Embryonic facial prominence (tissue), 1 donor: ENCODE data around the gene SSR1.
"Not testable (repeated sequence)": the region's sequence is repeated elsewhere in the genome, so short reads cannot be mapped to it uniquely, and the experiment has no call there.

Source experiments
- DNase-seq: peaks from one replicate; pipeline ENCODE4 v3.0.0-alpha.2; 2016; ENCODE audit errors: extremely low spot score

SSR1 gene

DNA sequence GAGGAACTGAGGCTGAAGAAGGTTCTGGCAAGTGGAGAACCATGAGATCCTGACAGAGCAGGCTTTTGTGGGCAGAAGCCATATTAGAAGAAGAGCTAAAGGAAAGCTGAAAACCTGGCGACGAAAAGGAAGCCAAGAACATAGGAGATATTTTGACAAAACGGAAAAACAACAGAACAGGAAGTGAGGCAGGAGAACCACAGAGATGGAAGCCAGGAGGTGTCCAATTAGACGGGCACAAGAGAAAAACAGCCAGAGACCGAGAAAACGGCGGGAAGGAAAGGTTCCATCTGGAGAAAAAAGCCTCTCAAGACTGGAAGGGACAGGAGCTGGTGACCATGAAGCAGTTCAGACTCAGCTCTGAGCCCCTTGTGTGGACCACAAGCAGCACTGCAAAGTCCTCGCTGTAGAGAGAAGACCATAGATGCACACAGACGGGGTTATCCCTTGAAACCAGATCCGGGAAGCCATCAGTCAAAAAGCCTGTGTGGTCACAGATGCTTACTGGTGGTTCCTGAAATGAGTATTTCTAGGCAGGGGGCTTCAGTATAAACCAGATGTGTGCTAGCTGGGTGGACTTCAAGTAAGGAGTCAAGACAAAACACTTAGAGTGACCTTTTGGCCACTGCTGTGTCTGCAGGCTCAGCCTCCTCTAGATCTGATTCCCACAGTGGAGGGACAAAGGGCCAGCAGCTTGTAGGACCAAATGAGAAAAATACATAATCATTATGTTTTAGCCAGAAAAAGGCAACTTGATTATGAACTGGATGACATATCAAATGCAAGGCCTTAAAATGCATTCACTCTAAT lies 30.7 kb downstream of the SSR1 start:
- DNase-seq: no peak

DNA sequence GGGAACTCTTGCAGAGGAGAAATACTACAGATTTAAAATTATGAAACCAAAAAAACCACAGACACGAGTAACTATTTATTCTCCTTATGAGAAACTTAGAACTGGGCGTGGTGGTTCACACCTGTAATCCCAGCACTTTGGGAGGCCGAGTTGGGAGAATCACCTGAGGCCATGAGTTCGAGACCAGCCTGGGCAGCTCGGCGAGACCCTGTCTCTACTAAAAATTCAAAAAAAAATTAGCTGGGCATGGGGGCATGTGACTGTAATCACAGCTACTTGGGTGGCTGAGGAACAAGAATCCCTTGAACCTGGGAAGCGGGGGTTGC lies 36.8 kb downstream of the SSR1 start:
- no peak for DNase-seq

DNA sequence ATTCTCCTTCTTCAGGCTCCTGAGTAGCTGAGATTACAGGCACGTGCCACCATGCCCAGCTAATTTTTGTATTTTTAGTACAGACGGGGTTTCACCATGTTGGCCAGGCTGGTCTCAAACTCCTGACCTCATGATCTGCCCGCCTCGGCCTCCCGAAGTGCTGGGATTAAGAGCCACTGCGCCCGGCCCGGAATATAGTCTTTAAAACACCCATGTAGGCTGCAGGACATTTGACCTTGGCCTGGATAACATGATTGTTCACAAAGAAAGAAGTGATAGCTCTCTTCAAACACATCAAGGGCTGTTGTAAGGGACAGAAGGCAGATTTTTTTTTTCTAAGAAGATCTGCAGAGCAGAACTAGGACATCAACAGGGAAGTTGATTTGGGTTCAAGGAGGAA lies 38.5 kb downstream of the SSR1 start:
- not testable (repeated sequence) for DNase-seq

DNA sequence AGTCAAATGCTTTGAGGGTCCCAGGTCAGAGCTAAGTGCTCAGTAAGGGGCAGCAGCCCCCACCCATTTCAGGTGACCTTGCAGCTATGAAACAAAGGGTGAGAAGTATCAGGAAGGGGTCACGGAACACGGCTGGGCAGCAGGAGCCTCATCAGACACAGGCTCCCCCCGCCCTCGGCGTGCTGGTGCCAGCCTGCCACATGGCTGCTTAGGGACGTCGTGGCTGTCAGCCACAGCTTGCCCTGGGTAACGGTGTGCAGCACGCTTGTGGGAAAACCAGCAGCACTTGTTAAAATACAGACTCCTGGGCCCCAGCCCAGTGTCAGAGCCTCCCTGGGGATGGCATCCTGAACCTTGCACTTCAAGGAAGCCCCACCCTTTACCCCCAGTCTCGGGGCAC lies 39.3 kb downstream of the SSR1 start:
- DNase-seq: no peak

DNA sequence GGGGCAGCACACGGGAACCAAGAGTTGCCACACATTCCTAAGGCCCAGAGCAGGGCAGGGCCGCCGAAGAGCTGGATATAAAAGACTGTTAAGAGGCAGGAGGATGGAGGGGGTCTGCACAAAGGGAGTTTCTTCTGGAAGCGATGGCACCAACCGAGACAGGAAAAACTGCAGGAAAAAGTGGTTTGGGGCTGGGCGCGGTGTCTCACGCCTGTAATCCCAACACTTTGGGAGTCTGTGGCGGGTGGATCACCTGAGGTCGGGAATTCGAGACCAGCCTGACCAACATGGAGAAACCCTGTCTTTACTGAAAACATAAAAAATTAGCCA lies 41.8 kb downstream of the SSR1 start:
- no peak for DNase-seq

DNA sequence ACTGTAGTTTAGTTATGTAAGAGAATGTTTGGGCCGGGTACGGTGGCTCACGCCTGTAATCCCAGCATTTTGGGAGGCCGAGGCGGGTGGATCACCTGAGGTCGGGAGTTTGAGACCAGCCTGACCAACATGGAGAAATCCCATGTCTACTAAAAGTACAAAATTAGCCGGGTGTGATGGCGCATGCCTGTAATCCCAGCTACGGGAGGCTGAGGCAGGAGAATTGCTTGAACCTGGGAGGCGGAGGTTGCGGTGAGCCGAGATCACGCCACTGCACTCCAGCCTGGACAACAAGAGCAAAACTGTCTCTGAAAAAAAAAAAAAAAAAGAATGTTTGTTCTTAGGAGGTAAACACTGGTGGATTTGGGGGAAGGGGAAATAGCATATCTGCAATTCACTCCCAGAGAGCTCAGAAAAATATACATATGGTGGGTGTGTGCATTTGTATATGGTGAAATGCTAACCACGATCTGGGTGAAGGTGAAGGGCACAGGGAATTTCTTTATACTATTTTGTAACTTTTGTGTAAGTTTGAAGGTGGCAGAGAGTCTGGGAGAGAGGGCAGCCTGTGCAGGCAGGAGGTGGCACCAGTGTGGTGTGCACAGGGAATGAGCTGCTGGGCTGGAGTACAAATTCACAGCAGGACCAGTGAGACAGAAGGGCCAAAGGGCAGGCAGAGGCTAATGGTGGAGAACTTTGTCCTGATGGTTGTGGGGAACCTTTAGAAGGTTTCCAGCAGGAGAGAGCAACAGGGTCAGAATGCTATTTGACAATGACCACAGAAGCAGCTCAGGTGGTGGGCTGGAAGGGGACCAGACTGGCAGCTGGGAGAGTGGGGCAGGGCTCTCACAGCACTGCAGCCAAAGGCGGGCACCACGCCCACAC lies 42.4 kb downstream of the SSR1 start:
- DNase-seq: no peak

DNA sequence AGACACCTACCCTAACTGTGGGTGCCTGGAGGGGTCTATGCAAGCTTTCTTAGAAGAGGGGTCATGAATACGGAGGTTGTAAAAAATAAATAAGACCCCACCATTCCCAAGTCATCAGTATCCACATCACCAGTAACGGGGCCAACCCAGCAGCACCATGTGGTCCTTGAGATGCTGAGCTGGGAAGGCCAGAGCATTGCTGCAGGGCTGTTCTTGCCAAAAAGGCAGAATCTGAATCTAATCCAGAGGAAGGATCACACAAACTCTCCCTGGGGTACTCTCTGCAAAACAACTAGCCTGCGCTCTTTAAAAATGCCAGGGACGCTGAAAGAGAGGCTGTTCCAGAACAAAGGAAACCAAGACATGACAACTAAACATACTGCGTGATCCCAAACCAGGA lies 43.2 kb downstream of the SSR1 start:
- no peak for DNase-seq

DNA sequence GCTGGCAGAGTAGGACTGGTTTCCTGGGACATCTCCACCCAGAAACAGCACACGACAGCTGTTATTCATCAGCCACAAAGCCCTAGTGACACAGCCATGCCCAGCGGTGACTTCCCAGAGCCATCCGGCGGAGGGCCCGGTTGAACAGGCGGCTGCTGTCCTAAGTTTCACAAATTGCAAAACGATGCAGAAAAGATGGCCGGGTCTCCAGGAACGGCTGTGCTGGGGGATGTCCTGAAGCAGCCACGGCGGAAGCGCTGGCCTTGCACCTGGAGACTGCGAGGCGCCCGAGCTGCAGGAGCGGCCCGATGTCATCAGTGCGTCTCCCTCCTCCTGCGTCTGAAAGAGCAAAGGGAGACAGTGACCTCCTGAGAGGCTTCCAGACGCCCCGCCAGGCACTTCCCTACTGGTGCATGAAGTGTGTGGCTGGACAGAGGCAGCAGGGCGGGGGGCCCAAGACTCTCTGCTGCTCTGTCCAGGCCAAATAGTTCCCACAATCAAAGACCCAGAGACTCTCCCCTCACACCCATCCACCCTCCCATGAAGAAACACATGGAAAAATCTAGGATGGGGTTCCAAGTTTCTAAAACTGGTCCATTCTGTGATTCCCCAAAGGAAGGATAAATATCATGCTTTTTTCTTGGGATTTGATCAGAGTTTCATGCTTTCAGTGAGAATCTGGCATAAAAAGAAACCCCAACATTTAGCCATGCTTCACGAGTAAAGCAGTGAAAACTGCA lies 44.0 kb downstream of the SSR1 start:
- no peak for DNase-seq

DNA sequence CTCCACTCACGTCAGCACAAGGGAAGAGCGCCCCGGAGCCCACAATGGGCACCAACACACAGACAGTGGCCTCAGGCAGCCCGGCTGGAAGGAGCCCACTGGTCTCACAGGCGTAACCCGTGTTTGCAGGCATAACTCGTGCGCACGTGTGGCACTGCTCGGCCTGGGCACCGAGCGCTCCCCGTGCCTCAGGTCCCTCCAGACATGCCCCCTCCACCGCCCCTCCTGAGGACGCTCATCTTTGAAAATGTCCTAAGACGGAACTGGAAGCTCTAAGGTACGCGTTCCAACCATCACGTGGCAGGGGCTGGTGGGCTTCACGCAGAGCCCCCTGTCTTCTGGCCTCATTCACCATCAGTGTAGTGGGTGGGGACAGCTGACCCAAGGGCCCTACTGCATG lies 44.6 kb downstream of the SSR1 start:
- no peak for DNase-seq

DNA sequence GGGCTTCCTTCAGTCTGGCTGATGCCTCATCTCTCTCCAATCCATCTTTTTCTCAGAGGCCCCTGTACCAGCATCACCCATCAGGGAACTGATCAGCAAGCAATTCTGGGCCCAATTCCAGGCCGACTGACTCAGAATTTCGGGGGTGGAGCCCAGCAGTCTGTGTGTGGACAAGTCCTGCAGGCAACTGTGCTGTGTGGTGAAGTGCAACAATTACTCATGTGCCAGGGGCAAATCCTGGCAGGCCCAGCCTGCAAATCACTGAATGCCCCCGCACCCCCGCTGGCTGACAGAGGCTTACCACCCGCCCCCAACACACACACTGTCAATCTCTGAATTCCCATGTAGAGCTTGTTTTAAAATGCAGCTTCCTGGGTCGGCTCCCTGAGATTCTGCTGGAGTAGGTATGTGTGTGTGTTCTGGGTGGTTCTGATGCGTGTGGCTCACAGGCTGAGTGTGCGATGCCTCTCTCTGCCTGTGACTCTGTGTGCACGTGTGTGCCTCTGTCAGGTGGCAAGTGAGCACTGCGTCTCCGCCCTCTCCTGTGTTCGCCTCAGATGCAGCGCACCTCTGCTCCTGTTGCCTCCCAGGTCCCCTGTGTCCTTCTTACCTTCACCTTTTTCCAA lies 45.4 kb downstream of the SSR1 start:
- DNase-seq: no peak

DNA sequence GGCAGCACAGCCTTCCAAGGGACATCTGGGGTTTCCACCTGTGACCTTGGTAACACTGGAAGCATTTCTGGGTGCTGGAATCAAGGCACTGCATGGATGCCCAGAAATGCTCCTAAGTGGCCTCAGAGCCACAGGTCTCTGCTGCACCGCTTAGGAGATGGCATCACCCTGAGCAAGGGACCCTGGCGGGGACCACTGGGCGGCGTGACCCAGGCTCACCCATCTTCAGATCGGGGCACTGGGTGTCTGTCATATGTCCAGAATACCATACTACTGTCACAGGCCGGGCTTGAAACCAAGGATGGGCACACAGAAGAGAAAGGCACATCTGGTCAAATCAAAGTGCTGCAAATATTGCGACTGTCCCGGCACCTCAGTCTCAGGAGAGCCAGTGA lies 45.9 kb downstream of the SSR1 start:
- no peak for DNase-seq

DNA sequence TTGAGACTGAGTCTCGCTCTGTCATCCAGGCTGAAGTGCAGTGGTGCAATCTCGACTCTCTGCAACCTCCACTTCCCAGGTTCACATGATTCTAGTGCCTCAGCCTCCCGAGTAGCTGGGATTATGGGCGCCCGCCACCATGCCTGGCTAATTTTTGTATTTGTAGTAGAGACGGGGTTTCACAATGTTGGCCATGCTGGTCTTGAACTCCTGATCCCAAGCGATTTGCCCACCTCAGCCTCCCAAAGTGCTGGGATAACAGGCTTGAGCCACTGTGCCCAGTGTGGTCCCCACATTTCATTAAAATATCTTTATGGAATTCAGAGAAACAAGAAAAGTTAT lies 47.6 kb downstream of the SSR1 start:
- DNase-seq: not testable (repeated sequence)

DNA sequence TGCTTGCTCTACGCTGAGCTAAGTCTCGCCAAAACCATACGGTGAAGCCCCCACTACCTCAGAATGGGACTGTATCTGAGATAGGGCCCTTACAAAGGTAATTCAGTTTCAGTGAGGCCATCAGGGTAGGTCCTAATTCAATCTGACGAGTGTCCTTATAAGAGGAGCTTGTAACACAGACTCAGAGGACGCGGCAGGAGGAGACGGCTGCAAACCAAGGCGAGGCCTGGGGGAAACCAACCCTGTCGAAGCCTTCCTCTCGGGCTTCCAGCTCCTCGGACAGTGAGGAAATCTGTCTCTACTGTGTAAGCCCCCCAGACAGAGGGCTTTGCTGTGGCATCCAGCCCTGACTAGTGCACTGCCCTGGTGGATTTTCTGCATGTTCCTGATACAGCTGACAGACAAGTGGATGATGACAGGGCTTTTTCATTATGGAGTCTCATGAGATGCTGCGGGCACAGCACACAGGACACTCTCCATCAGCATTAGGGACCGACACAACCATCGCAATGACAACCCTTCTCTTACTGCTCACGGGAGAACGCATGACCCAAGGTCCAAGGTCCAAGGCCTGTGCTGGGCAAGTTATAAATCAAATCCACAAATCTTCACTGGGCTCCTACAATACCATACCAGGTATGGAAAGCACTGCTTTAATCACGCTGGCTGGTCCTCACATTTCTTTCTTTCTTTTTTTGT lies 48.2 kb downstream of the SSR1 start:
- DNase-seq: no peak

DNA sequence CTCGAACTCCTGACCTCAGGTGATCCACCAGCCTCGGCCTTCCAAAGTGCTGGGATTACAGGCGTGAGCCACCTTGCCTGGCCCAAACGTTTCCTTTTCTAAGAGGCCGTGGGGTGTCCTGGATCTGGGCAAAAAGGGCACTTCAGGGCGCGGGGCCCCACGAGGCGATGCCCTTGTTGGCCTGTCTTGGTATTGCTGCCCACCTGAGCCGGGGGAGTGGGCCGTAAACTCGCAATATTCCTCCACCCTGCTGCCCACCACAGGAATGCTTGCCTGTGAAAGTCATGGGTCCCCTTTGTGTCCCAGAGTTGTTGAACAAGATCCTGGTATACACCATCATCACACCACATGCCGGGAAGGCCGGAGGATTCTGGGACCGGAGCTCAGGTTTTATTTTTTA lies 49.0 kb downstream of the SSR1 start:
- DNase-seq: no peak

DNA sequence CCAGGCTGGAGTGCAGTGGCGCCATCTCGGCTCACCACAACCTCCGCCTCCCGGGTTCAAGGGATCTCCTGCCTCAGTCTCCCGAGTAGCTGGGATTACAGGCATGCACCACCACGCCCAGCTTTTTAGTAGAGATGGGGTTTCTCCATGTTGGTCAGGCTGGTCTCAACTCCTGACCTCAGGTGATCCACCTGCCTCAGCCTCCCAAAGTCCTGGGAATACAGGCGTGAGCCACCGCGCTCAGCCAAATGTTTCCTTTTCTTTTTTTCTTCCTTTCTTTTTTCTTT lies 49.5 kb downstream of the SSR1 start:
- DNase-seq: not testable (repeated sequence)

DNA sequence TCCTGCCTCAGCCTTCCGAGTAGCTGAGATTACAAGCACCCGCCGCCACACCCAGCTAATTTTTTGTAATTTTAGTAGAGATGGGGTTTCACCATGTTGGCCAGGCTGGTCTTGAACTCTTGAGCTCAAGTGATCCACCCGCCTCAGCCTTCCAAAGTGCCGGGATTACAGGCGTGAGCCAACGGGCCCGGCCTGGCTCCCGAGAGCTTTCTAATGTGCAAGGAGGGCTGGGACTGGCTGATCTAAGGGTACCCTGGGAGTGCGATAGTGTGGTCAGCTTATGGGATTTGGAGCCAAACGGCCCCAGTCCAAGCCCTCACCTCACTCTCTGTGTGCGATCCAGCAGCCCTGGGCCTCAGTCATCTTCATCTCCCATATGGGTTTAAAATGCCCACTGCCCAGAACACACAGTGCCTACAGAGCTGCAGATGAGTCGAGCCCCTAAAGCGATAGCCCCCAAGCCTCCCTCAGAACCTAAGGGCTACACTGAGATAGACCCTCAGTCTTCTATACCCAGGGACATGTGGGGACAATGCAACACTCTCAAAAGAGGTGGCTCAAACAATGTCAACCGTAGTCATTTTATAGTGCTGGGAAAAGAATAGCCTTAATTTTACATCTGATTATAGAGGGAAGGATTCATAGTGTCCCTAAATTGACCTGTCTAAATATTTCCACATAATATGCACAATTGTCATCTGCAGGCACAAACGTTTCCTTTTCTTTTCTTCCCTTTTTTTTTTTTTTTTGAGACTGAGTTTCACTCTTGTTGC lies 50.1 kb downstream of the SSR1 start:
- no peak for DNase-seq

DNA sequence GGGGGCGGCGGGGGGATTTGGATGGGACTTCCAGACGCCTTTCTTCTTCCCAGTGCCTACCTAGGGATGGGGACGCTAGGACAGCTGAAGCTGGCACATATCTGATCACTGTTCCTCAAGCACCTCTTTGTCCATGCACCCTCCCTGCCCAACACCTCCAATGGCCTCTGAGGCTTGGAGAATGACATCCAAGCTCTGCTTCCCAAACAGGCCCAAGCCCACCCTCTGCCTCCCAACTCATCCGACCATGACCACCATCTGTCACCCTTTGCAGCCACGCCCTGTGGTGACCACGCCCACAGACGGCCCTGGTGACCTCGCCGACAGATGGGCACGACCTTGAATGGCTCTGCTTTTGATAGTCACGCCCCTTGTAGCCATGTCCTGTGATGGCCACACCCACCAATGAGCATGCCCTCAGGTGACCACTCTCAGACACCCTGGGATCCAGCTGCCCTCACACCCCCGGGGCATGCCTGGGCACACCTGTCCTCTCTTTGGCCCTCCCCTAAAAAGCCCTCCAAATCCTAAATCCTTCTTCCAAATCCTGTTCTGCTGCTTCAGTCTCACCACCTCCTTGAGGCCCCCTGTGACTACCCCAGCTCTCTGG lies 51.0 kb downstream of the SSR1 start:
- no peak for DNase-seq

DNA sequence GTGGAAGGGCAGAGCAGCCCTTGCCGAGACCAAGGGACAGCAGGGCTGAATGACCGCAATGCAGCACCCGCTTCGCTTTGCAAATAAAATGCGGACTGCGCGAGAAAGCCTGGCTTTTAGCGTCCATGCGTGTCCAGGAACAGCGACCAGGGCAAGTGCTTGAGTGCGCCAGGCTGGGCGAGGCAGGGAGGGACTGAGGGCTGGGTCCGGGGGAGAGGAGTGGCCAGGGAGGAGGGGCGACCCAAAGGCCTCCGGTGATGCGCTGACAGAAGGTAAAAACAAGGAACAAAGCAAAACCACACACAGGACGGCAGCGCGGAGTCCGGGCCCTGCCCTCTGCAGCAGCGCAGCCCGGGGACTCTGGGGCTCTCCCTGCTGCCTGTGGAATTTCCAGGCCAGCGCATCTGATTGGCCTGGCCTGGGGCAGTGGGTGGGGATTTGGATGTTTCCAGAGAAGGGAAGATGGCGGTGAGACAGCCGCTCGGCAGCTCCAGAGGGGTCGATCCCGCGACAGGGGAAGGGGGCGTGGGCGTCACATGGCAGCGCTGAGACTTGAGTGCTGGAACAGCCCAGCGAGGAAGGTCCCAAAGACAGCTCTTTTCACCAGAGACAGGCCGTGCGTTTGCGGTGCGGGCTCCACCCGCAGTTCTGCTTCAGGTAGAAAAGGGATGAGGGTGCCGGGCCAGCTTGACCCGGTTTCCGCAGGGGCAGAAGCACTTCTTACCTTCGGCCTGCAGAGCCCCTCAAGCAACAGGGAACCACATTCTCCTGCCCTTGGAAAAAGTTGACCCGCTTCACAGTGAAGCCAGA lies 51.8 kb downstream of the SSR1 start:
- peak; percentile 54 for DNase-seq

DNA sequence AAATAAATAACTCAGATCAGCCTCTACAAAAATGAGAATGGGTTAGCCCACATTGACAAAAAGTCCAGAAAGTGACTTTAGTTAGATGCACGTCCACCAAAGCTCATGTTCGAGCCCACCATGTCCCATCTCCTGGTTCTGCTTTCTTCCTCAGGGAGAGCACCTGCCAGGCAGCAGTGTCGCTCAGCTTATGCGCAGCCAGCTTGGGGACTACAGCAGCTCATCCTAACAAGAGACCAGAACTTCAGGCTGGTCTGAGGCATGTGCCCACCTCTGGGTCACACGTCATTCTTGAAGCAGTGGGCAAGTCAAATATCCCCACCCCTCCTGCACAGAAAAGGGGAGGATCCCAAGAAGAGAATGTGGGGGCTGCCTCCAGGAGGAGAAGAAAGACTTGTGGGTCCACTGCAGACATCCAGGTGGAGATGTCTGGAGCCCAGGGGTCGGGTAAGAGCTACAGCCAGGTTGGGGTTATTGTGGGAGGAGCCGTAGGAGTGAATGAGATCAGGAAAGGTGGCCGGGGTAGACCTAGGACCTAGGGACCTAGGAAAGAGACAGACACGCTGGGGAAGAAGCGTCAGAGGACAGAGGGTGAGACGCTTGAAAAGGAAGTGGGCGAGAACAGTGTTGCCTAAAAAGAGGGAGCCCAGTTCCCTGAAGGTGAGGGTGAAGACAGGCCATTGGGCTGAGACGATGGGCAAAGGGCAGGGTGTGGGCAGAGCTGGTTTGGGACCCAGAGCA lies 52.5 kb downstream of the SSR1 start:
- DNase-seq: no peak
